Activated T-cell treated with anti-CD3 and anti-CD28 coated beads for 48 hours (primary cell): ENCODE data around the gene DYNLL1.
"Not testable (repeated sequence)": the region's sequence is repeated elsewhere in the genome, so short reads cannot be mapped to it uniquely, and the experiment has no call there.

ENCODE experiments used
- DNase-seq: peaks from one replicate; pipeline ENCODE4 v3.0.0-alpha.2; 2020; ENCODE audit warnings: low read depth

Gene DYNLL1

DNA sequence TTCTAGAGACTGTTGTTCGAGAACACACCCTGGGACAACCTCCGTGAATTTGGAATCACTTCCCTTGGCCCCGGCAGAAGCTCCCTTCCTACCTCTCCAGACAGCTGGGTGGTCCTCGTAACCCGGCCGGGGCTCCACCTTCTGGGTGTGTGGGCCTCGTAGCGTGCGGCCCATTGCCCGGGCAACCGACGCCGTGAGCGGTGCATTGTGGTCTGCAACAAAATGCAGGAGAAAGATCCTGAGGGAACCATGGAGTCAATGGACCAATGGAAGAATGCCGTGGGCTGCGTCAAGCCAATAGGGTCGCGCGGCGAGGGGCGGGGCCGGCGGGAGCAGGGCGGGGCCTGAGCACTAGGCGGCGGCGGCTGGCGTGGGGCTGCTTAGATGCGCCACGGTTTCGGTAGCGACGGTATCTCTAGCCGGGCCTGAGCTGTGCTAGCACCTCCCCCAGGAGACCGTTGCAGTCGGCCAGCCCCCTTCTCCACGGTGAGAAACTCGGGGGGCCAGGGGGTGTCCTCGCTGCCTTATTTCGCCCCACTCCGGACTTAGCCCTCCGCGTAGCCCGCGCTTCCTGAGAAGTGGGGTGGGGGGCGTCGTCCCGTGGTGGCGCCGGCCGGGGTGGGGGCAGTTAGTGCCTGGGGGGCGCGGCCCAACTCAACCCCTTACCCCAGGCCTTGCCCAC, at the start of gene DYNLL1:
DYNLL1 (plus strand) TSS at position 383 of the 682 bp plus-strand sequence. CDS start 309 bp downstream, outside the sequence.
- peak; percentile 98 for DNase-seq

DNA sequence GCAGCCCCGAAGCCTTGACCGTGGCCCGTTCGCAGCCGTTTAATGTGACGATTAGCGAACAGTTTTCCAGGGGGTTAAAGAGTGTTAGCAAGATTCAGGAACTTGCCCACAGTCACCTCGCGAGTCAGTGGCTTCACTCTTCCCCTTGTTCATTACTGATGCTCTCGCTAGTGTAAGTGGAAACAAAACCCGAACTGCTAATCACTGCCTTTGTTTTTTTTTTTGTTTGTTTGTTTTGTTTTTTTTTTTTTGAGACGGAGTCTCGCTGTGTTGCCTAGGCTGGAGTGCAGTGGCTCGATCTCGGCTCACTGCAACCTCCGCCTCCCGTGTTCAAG, 49.1 kb upstream of the DYNLL1 start:
- not testable (repeated sequence) for DNase-seq

DNA sequence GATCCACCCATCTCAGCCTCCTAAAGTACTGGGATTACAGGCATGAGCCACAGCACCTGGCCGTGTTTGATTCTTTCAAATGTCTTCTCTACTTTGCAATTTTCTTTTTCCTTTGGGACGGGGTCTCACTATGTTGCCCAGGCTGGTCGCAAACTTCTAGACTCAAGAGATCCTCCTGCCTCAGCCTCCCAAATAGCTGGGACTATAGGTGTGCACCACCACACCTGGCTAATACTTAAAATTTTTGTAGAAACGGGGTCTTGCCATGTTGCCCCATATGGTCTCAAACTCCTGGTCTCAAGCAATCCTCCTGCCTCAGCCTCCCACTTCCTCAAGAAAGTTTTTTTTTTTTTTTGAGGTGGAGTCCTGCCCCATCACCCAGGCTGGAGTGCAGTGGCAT, 47.9 kb upstream of the DYNLL1 start:
- DNase-seq, result no peak

DNA sequence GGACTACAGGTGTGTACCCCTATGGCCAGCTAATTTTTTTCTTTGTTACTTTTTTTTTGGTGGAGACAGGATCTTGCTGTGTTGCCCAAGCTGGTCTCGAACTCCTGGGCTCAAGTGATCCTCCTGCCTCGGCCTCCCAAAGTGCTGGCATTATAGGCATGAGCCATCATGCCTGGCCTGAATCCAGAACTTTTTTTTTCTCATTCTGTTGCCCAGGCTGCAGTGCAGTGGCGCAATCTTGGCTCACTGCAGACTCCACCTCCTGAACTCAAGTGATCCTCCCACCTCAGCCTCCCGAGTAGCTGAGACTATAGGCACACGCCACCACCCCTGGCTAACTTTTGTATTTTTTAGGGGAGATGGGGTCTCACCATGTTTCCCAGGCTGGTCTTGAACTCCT, 43.4 kb upstream of the DYNLL1 start:
- not testable (repeated sequence) for DNase-seq

DNA sequence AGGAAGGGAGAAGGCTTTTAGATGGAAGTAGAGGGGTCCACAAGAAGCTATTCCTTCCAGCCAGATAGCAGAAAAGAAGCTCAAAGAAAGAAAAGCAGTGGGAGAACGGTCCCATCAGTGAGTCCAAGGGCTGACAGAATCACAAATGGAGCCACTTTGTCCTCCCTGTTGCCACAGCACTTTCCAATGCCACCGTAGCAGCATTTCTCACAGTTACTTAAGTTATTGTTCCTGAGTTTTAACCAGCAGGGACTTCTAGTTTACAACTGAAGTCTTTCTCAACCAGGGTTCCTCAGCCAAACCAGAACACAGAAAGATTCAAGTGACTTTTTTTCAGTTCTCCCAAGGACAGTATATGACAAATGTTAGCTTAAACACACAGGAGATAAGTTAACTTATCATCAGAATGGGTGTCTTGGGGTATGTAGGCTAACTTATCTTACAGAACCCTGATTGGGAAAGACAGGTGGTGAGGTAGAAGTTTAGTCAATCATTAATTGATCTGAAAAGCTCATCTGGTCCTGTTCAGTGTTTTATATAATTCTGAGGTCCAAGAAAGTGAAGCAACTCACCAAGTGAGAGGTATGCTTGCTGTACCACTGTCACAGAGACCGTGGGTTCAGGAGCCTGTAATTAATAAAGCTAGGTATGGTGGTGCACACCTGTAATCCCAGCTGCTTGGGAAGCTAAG, 42.7 kb upstream of the DYNLL1 start:
- DNase-seq, result no peak

DNA sequence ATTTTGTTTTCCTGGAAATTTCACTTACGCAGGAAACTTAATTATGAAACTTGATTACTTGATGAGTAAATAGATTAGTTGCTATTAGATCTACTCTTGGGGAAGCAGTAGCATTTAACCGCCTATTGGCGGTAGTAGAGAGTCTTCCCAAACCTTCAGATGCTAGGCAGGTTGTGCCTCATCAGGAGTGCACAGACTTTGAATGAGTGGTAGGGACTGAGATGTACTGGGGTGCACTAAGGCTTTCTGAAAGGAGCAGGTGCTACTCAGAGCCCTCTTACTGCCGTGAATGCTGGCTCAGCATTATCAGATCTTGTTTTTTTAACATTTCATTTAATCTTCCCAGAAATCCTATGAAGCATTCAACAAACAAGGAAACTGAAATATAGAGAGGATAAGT, 41.9 kb upstream of the DYNLL1 start:
- no peak for DNase-seq

DNA sequence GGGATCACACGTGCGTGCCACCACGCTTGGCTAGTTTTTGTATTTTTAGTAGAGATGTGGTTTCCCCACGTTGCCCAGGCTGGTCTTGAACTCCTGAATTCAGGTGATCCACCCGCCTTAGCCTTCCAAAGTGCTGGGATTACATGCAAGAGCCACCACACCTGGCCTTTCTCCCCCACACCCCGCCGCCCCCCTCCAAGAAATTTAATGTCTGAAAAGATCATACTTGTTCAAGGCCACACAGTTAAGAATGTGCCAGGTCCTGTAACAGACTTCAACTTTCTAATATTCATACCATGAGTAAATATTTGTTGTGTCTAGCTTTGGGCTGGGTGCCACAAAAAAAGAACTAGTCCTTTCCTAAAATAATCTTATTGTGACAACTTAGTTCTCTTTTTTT, 40.6 kb upstream of the DYNLL1 start:
- DNase-seq, result no peak

DNA sequence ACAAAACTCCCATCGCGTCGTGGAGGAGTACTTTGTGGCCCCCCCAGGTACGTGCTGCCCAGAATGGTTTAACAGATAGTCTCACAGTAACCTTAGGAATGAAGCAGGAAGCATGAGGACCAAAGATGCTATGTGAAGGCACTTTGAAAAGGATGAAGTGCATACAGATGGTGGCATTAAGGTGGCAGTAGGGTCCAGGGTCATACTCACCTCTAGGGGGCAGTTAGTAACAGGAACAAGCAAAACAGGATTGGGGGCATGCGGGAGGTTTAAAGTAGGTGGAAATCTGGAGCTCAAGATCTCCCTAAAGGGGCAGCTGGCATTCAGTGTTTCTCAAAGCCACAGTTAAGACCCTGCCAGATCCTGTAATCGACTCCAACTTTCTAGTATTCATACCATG, 38.8 kb upstream of the DYNLL1 start:
- DNase-seq, result no peak

DNA sequence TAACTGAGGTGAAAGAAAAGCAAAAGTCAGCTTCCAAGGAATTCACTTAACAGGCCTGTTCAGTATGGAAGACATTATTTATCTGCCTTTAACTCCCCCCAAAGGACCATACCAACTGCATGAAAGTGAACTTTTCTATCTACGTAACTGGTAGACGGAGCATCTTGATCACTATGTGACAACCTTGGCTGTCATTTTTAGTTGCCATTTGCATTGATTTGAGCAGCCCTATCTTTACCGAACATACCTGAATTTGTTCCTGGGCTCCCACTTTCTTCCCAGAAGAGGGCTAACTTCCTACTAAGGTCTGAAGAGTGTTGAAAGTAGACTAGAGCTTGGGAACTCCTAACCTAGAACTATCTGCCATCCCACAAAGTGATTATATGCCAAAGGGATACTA, 35.8 kb upstream of the DYNLL1 start:
- no peak for DNase-seq

DNA sequence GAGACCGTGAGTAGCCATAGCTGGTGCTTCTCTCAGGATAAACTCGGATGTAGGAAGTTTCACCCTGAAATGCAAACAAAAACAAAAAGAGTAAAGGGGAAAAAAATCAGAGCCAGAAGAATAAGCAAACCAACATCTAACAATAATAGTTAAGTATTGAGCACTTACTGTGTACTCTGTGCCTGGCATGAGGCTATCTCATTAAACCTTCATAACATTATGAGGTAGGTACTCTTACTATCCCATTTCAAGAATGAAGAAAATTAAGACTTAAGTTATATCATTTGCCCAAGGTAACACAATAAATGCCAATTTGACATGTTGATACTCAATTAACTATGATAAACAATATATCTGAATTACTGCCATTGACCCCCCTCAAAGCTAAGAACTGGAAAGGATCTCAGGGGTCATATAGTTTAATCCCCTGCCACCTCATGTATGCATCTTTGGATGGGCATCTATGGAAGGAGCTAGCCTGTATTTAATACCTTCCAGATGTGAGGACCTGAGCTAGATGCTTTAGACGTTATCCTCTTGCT, 33.7 kb upstream of the DYNLL1 start:
- no peak for DNase-seq

DNA sequence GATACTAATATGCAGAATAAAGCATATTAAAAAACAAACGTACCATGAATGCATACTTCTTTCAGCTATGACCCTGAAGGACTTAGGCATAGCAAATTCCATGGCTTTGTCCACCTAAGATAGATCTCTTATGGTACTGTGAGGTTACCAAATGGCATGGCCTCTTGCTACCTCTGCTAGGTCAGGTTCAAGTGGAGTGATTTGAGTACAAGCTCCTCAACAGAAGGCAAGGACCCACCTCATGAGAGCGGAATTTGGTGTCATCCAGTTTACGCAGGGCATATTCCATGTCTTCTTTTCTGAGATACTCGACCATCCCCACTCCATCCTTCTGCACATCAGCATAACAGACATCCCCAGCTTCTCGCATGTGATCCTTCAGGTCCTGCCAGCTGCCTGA, 32.2 kb upstream of the DYNLL1 start:
- no peak for DNase-seq

DNA sequence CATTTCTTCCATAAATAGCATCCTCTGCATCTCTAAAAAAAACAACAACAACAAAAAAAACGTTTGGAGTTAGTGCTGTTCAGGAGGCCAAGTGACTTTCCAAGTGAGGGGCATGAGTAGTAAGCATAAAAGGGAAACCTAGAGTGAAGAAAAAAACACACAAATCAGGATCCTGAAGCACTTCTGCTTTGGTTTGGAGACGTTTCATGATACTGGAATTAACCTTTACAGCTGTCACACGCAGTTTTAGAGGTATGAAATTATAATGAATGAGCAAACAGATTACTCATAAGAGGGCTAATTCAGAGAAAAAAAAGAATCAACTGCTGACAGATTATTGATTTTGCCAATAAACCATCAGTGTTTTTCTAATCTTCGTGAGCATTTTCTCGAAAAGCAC, 30.2 kb upstream of the DYNLL1 start:
- no peak for DNase-seq

DNA sequence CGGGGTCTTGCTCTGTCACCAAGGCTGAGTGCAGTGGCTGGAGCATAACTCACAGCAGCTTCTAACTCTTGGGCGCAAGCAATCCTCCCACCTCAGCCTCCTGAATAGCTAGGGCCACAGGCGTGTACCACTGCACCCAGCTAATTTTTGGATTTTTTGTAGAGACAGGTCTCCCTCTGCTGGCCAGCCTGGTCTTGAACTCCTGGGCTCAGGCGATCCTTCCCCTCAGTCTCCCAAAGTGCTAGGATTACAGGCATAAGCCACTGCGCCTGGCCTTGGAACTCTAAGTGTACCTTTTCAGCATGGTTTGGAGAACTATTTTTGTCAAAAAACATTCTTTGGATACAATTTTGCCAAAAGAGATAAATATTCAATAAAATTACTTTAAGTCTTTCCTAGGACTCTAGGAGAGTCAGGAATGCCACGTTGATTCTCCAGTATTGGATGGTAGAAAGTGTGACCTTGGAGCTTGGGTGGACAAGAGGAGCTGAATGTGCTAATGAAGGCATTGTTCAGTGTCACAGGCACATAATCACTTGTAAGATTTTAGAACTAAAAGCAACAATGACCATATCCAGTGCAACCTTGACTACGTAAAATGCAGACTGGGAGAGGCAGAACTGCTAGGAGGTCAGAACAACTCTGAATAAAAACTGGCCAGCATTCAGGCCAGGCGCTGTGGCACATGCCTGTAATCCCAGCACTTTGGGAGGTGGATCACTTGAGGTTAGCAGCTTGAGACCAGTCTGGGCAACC, 29.2 kb upstream of the DYNLL1 start:
- DNase-seq, result peak; percentile 39

DNA sequence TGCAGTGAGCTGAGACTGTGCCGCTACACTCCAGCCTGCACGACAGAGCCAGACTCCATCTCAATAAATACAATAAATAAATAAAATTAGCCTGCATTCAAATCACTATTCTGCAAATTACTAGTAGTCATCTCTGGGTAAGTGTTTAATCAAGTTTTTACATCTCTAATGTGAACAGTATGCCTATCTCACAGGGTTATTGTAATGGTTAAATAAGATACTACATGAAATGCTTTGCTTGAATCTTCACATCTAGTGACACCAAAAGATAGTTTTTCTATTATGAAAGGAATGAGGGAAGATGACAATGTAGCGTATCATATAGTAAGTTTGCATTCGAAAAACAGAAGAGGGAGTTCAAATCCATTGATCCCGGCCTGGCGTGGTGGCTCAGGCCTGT, 28.5 kb upstream of the DYNLL1 start:
- DNase-seq, result no peak

DNA sequence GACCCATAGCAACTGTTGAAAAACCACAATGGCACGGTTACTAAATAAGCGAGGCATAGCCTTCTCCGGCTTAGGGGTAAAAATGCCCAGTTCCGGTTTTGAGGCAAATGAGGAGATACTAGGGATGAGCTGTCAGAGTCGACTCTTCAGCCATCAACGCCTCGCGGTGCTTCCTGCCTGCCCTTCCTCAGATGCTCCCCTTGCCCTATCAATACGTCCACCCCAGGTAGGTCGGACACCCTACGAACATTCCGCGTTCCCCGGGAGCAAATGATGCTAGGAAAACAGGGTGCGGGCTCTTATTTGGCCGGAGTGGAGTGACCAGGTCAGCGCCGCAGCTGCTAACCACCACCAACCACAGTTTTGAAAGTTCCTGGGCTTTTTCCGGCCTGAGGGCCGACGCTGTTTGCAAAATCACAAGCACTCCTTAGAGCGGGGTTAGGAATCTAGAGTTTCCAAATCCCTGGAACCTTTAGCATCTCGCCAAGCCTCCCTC, 27.5 kb upstream of the DYNLL1 start:
- DNase-seq, result peak; percentile 12

DNA sequence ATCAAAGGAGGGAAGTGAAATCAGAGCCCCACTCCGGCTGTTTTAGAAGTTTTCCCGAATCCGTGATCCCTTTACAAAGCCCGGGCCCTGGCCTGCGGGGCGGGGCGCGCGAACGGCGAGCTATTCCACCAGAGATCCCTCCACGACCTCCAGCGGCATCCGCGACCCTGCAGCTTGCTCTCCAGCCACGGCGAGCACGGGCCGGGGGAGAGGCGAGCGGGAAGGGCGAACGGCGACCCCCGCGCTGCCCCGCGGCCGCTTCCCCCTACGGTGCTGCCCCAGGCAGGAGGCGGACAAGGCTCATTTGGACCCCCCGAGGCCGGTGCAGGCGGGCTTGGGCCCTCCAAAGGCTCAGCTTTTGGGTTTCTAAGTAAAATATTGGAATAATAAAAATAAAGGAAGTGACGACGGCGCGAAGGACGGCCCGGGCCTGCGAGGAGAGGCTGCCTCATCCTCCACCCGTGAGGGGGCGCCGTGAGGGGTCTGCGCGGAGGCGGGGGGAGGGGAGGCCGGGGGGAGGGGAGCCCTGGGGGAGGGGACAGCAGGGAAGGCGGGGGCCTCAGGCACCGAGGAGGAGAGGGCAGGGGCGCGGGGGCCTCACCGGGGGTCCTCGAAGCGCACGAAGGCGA, 27.0 kb upstream of the DYNLL1 start:
- peak; percentile 4 for DNase-seq

DNA sequence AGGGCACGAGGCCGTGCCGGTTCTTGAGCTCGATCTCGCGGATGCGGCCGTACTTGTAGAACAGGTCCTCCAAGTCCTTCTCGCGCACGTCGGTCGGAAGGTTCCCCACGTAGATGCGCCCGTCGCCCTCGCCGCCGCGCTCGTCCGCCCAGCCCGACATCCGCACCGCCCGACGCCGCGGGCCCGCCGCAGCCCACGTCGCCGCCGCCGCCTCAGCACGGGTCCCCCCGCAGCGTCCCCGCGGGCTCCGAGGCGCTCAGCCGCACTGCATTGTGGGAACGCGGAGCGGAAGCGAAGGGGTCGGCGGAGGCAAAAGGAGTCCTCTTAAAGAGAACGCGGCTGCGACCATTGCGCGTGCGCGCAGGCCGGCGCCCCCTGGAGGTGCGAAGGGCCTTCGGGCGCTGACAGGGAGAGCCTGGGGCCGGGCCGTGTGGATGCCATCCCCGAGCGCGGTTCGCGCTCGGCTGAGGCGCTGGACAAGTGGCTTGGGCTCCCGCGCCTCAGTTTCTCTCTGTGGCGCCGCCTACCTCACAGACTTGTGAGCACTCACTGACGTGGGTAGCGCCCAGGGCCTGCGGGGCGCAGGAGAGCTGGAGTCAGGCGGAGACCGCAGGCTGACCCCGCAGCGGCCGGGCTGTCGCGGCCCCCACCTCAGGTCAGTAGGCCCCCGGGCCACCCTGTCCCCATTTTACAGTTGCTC, 26.3 kb upstream of the DYNLL1 start, which contains the start of gene SRSF9:
SRSF9 (minus strand) TSS at position 299 of the 700 bp plus-strand sequence; CDS start at position 160, 139 bp downstream.
- DNase-seq, result peak; percentile 97

DNA sequence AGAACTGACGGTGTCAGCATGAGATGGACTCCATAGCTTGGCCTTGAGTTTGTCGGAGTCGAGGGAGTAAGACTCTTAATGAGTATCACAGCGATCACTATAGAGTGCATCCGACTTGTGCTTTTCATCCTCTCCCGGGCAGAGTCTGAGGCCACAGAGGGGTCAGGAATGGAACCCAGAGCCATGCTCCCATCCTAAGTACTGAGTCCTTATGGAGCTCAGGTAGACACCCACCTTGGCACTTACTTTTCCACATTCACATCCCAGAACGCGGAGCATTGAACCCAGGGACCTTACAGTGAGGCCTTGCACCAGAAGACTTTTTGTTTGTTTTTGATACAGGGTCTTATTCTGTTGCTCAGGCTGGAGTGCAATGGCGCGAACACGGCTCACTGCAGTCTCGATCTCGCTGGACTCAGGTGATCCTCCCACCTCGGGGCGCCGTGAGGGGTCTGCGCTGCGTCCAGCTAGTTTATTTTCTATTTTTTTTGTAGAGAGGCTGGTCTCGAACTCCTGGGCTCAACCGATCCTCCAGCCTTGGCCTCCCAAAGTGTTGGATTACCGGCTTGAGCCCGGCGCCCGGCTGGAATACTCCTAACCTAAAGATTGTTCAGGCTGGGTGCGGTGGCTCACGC, 25.6 kb upstream of the DYNLL1 start:
- no peak for DNase-seq

DNA sequence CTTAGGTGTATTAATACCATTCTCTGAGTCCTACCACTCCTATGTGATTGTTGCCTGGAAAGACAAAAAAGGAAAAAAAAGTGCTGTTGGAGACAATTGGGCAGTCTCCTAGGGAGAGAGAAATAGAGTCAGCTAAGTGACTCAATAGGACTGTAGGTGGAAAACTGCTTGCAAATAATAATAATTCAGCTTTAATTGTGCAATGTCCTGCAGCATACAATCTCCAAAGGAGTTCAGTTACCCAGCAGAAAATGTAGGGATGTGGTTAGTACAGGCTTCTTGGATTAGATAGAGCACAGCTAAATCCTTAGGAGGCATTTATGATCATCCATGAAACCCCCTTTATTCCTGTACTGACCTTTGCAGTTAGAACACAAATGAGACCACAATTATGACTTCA, 23.4 kb upstream of the DYNLL1 start:
- DNase-seq, result no peak

DNA sequence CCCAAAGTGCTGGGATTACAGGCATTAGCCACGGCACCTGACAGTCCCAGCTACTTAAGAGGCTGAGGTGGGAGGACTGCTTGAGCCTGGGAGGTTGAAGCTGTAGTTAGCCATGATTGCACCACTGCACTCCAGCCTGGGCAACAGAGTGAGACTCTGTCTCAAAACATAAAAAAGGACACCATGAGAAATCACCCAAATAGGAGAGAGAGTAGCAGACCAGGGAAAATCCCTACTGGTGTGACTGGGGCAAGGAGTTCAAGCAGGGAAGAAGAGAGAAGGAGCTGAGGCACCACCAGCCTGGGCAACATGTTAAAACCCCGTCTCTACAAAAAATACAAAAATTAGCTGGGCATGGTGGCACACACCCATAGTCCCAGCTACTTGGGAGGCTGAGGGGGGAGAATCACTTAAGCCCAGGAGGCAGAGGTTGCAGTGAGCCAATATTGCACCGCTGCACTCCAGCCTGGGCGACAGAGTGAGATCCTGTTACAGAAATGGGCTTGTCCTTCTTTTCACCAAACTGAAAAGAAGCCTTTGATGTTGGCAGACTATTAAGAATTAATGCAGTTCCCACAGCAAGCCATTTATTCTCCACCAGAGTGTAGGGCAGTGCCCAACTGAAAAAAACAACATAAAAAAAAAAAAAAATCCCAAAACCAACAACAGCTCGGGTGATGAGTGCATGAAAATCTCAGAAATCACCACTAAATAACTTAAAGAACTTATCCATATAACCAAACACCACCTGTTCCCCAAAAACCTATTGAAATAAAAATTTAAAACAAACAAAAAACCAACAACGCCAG, 21.9 kb upstream of the DYNLL1 start:
- DNase-seq, result no peak
